GM23248 (cell line): ENCODE data around the gene ZNF853. TPM values are rescaled to one million over a fixed set of nuclear protein-coding genes. Genes with fewer than 3 reads are reported as not detected.

Experiments used
- DNase-seq: peaks from one replicate; pipeline ENCODE4 v3.0.0-alpha.2; 2015
- H2AFZ ChIP-seq: fragments of 200-600 bp; sonication (generic); 2 replicates; pipeline ENCODE4 v1.6.1; 2016; ENCODE audit warnings: antibody characterized with exemption
- H3F3A ChIP-seq: fragments of 200-600 bp; sonication (generic); 2 replicates; pipeline ENCODE4 v1.6.1; 2016; ENCODE audit warnings: mild to moderate bottlenecking, antibody characterized with exemption, mixed run types; ENCODE audit not compliant: insufficient read depth
- H3K27ac ChIP-seq: fragments of 200-600 bp; sonication (generic); 2 replicates; pipeline ENCODE4 v1.5.1; 2016; ENCODE audit warnings: mild to moderate bottlenecking
- H3K27me3 ChIP-seq: fragments of 200-600 bp; sonication (generic); replicated peaks from 2 replicates; pipeline ENCODE4 v1.6.1; 2016; ENCODE audit warnings: mild to moderate bottlenecking; ENCODE audit not compliant: insufficient read depth
- H3K36me3 ChIP-seq: fragments of 200-600 bp; sonication (generic); 2 replicates; pipeline ENCODE4 v1.6.1; 2016; ENCODE audit warnings: low read depth, mild to moderate bottlenecking
- H3K4me1 ChIP-seq: fragments of 200-600 bp; sonication (generic); 2 replicates; pipeline ENCODE4 v1.6.1; 2016; ENCODE audit warnings: mild to moderate bottlenecking; ENCODE audit not compliant: insufficient read depth
- H3K4me2 ChIP-seq: fragments of 200-600 bp; sonication (generic); one replicate; pipeline ENCODE4 v1.6.1; 2016; ENCODE audit warnings: mild to moderate bottlenecking; ENCODE audit not compliant: unreplicated experiment
- H3K4me3 ChIP-seq: fragments of 200-600 bp; sonication (generic); 2 replicates; pipeline ENCODE4 v1.5.1; 2016; ENCODE audit warnings: mild to moderate bottlenecking
- H3K79me2 ChIP-seq: fragments of 200-600 bp; sonication (generic); 2 replicates; pipeline ENCODE4 v1.6.1; 2016; ENCODE audit warnings: mild to moderate bottlenecking; ENCODE audit not compliant: insufficient read depth
- H3K9ac ChIP-seq: fragments of 200-600 bp; sonication (generic); 2 replicates; pipeline ENCODE4 v1.6.1; 2016; ENCODE audit warnings: mild to moderate bottlenecking
- H3K9me2 ChIP-seq: fragments of 200-600 bp; sonication (generic); 2 replicates; pipeline ENCODE4 v1.6.1; 2016; ENCODE audit warnings: mixed run types, mild to moderate bottlenecking, moderate library complexity; ENCODE audit not compliant: insufficient read depth
- H3K9me3 ChIP-seq: fragments of 200-600 bp; sonication (generic); one replicate; pipeline ENCODE4 v1.6.1; 2017; ENCODE audit warnings: low read depth
- H4K20me1 ChIP-seq: fragments of 200-600 bp; sonication (generic); 2 replicates; pipeline ENCODE4 v1.6.0; 2016; ENCODE audit not compliant: insufficient read depth
- EZH2 ChIP-seq: fragments of 200-600 bp; sonication (generic); IDR thresholded peaks from 2 replicates; pipeline ENCODE4 v1.6.1; 2018; ENCODE audit warnings: antibody characterized with exemption, mild to moderate bottlenecking; ENCODE audit not compliant: insufficient read depth, poor library complexity, severe bottlenecking
- EZH2phosphoT487 ChIP-seq: fragments of 200-600 bp; sonication (generic); IDR thresholded peaks from 2 replicates; pipeline ENCODE4 v1.6.1; 2018; ENCODE audit warnings: antibody characterized with exemption, moderate library complexity, mild to moderate bottlenecking, low read depth; ENCODE audit not compliant: insufficient read depth
- WGBS, 2 experiments: methylation state at CpG; one replicate each; pipeline ENCODE4 v1.1.6; 2015 to 2017; ENCODE audit warnings: low lambda C conversion rate in 2 of 2, low coverage in 1 of 2; ENCODE audit errors: missing lambda C conversion rate in 2 of 2; 5-methylcytosine and 5-hydroxymethylcytosine counted together
- in situ Hi-C: fragments of 300-500 bp; cut with MboI; formaldehyde crosslinking; loops from 2 replicates; pipeline ENCODE4 v1.15.0; 2020
- polyA plus RNA-seq: library from polyadenylated mRNA; unstranded; fragments of >200 nt; fragmentation: Nextera tagmentation; extraction: Ambion mirVana; gene quantifications from 2 replicates; pipeline ENCODE4 v1.2.1, GENCODE V29; 2016
- total RNA-seq: library from RNA; depleted of rRNA; stranded (reverse); fragments of >200 nt; shearing (Covaris generic); gene quantifications from 2 replicates; pipeline ENCODE4 v1.2.3, GENCODE V29; 2014

Gene ZNF853
- total and polyA plus RNA-seq, 2 experiments from 2014 or later: 0.22 TPM; not detected in 1

- H2AFZ ChIP-seq: no peak overlapping the region
- WGBS, 2 experiments: 78 to 83% methylated on average over 10 of the region's 10 CpGs
- no peak overlapping the region for H3K4me3 ChIP-seq
- no peak overlapping the region for H3K4me2 ChIP-seq
- in situ Hi-C loops: no loop called here
- no peak for TF ChIP-seq EZH2
- no peak for TF ChIP-seq EZH2phosphoT487
- no peak for DNase-seq
- no peaks in the 10 kb centered on the region for H3K4me1 ChIP-seq
- no peaks in the 10 kb centered on the region for H4K20me1 ChIP-seq
- no peaks in the 10 kb centered on the region for H3K79me2 ChIP-seq
- no peak overlapping the region for H3K27ac ChIP-seq
- peaks cover 7% of the 10 kb centered on the region; the same call in 1 of the 2 replicates for H3K36me3 ChIP-seq
- no peak overlapping the region for H3K9ac ChIP-seq
- no peaks in the 10 kb centered on the region for H3F3A ChIP-seq
- H3K27me3 ChIP-seq: no peaks in the 10 kb centered on the region
- no peaks in the 10 kb centered on the region for H3K9me2 ChIP-seq
- no peaks in the 10 kb centered on the region for H3K9me3 ChIP-seq
Measured at GRCh38 chr7:6604458-6604857, 11.0 kb upstream of the ZNF853 start.

DNA sequence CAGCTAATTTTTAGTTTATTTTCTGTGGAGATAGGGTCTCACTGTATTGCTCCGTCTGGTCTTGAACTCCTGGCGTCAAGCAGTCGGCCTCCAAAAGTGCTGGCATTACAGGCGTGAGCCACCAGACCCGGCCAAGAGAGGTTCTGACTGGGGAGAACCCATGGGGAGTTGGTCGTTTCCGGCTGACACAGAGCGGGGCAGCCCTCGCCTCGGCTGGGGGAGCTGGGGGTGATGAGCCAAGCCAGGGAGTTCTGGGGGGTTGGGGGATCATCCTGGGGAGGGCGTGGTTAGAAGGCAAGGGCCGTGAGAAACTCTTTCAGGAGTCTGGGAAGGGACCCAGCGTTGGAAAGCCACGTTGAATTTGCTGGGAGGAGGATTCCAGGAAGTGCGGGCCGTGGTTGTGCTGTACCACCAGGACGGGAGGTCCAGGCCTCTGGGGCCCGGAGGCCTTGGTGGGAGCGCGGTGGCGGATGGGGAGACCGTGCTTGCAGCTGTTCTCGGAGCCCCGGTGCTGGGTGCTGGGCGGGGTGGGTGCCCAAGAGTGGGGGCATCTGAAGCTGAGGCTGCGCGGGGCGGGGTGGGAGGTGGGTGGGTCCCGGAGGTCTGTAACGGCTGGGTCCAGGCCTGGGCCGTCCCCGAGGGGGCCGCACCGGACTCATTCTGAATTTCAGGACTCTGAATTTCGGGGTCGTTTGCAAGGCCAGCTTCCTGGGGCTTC, 8.4 kb upstream of the ZNF853 start:
- Histone ChIP-seq H3K9me3 (no peaks in the 10 kb centered on the region), H3K27ac (no peak overlapping the region), H3K79me2 (no peaks in the 10 kb centered on the region), H3K36me3 (peaks cover 4% of the 10 kb centered on the region; the same call in 1 of the 2 replicates), H3F3A (no peaks in the 10 kb centered on the region), H4K20me1 (no peaks in the 10 kb centered on the region), H3K9ac (no peak overlapping the region), H3K4me3 (no peak overlapping the region), H3K4me2 (no peak overlapping the region), H3K9me2 (no peaks in the 10 kb centered on the region), H3K27me3 (no peaks in the 10 kb centered on the region), H2AFZ (no peak overlapping the region), H3K4me1 (no peaks in the 10 kb centered on the region)
- TF ChIP-seq EZH2 (no peak), EZH2phosphoT487 (no peak)
- in situ Hi-C loops: no loop called here
- WGBS, 2 experiments: 88 to 90% methylated on average over 17 to 35 of the region's 36 CpGs
- no peak for DNase-seq

GRCh38 chr7:6607651-6608051, 7.8 kb upstream of the ZNF853 start:
- H3K4me1 ChIP-seq: no peaks in the 10 kb centered on the region
- no peak overlapping the region for H3K4me2 ChIP-seq
- H3K9me3 ChIP-seq: no peaks in the 10 kb centered on the region
- no peak for DNase-seq
- H3K27ac ChIP-seq: no peak overlapping the region
- in situ Hi-C loops: no loop called here
- no peaks in the 10 kb centered on the region for H3F3A ChIP-seq
- no peak overlapping the region for H3K4me3 ChIP-seq
- H3K9me2 ChIP-seq: no peaks in the 10 kb centered on the region
- no peaks in the 10 kb centered on the region for H3K79me2 ChIP-seq
- TF ChIP-seq EZH2 (no peak), EZH2phosphoT487 (no peak)
- H4K20me1 ChIP-seq: no peaks in the 10 kb centered on the region
- H2AFZ ChIP-seq: no peak overlapping the region
- 93 to 94% methylated on average over 23 to 38 of the region's 38 CpGs for WGBS, 2 experiments
- no peaks in the 10 kb centered on the region for H3K36me3 ChIP-seq
- no peak overlapping the region for H3K9ac ChIP-seq
- no peaks in the 10 kb centered on the region for H3K27me3 ChIP-seq

GRCh38 chr7:6608081-6608480, 7.3 kb upstream of the ZNF853 start:
- Histone ChIP-seq H3K36me3 (no peaks in the 10 kb centered on the region), H3K9me3 (no peaks in the 10 kb centered on the region), H3K4me3 (no peak overlapping the region), H4K20me1 (no peaks in the 10 kb centered on the region), H3K9me2 (no peaks in the 10 kb centered on the region), H3K79me2 (no peaks in the 10 kb centered on the region), H3K27ac (no peak overlapping the region), H3K27me3 (no peaks in the 10 kb centered on the region), H3K4me1 (no peaks in the 10 kb centered on the region), H3K4me2 (no peak overlapping the region), H3F3A (no peaks in the 10 kb centered on the region), H3K9ac (no peak overlapping the region), H2AFZ (no peak overlapping the region)
- TF ChIP-seq EZH2: no peak
- no peak for TF ChIP-seq EZH2phosphoT487
- in situ Hi-C loops: no loop called here
- no peak for DNase-seq
- 92 to 93% methylated on average over 21 to 27 of the region's 27 CpGs for WGBS, 2 experiments

GRCh38 chr7:6608794-6609193, 6.6 kb upstream of the ZNF853 start:
- Histone ChIP-seq H3K27ac (no peak overlapping the region), H3K4me3 (no peak overlapping the region), H3K27me3 (peaks cover 5% of the 10 kb centered on the region; the same call in 1 of the 2 replicates), H3K9me3 (no peaks in the 10 kb centered on the region), H4K20me1 (no peaks in the 10 kb centered on the region), H2AFZ (no peak overlapping the region), H3F3A (no peaks in the 10 kb centered on the region), H3K4me2 (no peak overlapping the region), H3K4me1 (no peaks in the 10 kb centered on the region), H3K36me3 (no peaks in the 10 kb centered on the region), H3K79me2 (no peaks in the 10 kb centered on the region), H3K9me2 (no peaks in the 10 kb centered on the region), H3K9ac (no peak overlapping the region)
- in situ Hi-C loops: no loop called here
- no peak for DNase-seq
- WGBS, 2 experiments: 93 to 97% methylated on average over 12 of the region's 12 CpGs
- no peak for TF ChIP-seq EZH2
- no peak for TF ChIP-seq EZH2phosphoT487
